Neural progenitor cell (in vitro differentiated cells): ENCODE data around the gene ZCCHC18.
"Not testable (repeated sequence)": the region's sequence is repeated elsewhere in the genome, so short reads cannot be mapped to it uniquely, and the experiment has no call there.

Experiments used
- CTCF ChIP-seq: fragments of 200-600 bp; sonication (generic); IDR thresholded peaks from 2 replicates; pipeline ENCODE4 v1.5.1; 2017; ENCODE audit warnings: antibody characterized with exemption, mild to moderate bottlenecking
- EZH2 ChIP-seq: fragments of 200-600 bp; sonication (generic); IDR thresholded peaks from 2 replicates; pipeline ENCODE4 v1.6.1; 2017; ENCODE audit warnings: antibody characterized with exemption, mild to moderate bottlenecking, moderate library complexity
- EZH2phosphoT487 ChIP-seq: fragments of 200-600 bp; sonication (generic); IDR thresholded peaks from 2 replicates; pipeline ENCODE4 v1.6.1; 2017; ENCODE audit warnings: antibody characterized with exemption

- TF ChIP-seq CTCF, EZH2, EZH2phosphoT487: not testable (repeated sequence)
Measured at GRCh38 chrX:104075778-104076445, 36.4 kb upstream of the ZCCHC18 start, which contains the start of gene TMSB15C.
